ENCODE data around the gene VPS33B. TPM values are rescaled to one million over a fixed set of nuclear protein-coding genes. Genes with fewer than 3 reads are reported as not detected.

VPS33B gene
- total RNA-seq, 1 experiment from 2014 or later: 16.3 TPM

- Histone ChIP-seq H3K4ac (ENCODE audit: low read depth, low read length) (no peak overlapping the region), H2BK15ac (ENCODE audit: low read depth, low read length) (no peak overlapping the region), H4K5ac (ENCODE audit: insufficient read length, low read depth, low read length) (no peak overlapping the region), H3K9me3 (ENCODE audit: control insufficient read depth, low read depth, low read length) (no peaks in the 10 kb centered on the region), H2AFZ (ENCODE audit: low read length) (no peak overlapping the region), H3K27ac (ENCODE audit: insufficient read length, low read depth, low read length) (no peak overlapping the region), H4K91ac (ENCODE audit: insufficient read length, low read depth, low read length) (no peak overlapping the region), H3K23me2 (ENCODE audit: insufficient read length, low read depth, low read length, poor library complexity, severe bottlenecking) (no peaks in the 10 kb centered on the region), H3K14ac (ENCODE audit: insufficient read depth, low read length) (no peak overlapping the region), H3K23ac (ENCODE audit: insufficient read length, low read depth, low read length) (no peak overlapping the region), H2BK120ac (ENCODE audit: low read depth, low read length, poor library complexity, severe bottlenecking) (no peak overlapping the region), H3K4me1 (ENCODE audit: insufficient read depth, low read length) (no peaks in the 10 kb centered on the region), H3K56ac (ENCODE audit: insufficient read length, low read depth, low read length) (no peak overlapping the region), H3K27me3 (ENCODE audit: insufficient read depth, low read length) (no peaks in the 10 kb centered on the region), H4K8ac (replicated peaks; ENCODE audit: insufficient read length, low read depth, low read length) (no peak overlapping the region), H4K20me1 (ENCODE audit: control insufficient read depth, insufficient read depth, insufficient read length) (no peaks in the 10 kb centered on the region), H3K18ac (ENCODE audit: insufficient read length, low read depth, low read length) (no peak overlapping the region), H3K9ac (ENCODE audit: extremely low read depth, insufficient read length, low read length) (no peak overlapping the region), H3K79me2 (ENCODE audit: insufficient read depth, low read length) (no peaks in the 10 kb centered on the region), H3T11ph (ENCODE audit: low read length) (no peak overlapping the region), H3K4me2 (ENCODE audit: insufficient read depth, insufficient read length, low read length) (no peak overlapping the region), H3K79me1 (ENCODE audit: insufficient read depth, low read depth, low read length, poor library complexity, severe bottlenecking) (no peaks in the 10 kb centered on the region), H2BK12ac (ENCODE audit: insufficient read length, low read depth, low read length) (no peak overlapping the region), H2BK20ac (ENCODE audit: low read depth, low read length, poor library complexity, severe bottlenecking) (no peak overlapping the region), H2BK5ac (ENCODE audit: insufficient read length, low read length) (no peak overlapping the region), H2AK5ac (ENCODE audit: insufficient read length, low read length) (no peak overlapping the region)
- no CpG with 5 or more reads among the region's 8 CpGs for WGBS (ENCODE audit: extremely low coverage, insufficient read length, low lambda C conversion rate)
- H3K27ac Mint-ChIP-seq: no peak overlapping the region; a peak in 2 of 7 replicates
- H3K36me3 Mint-ChIP-seq (ENCODE audit: insufficient read depth in 1 of 3, low read depth in 3 of 3): no peaks in the 10 kb centered on the region
- H3K4me3 Mint-ChIP-seq: no peak overlapping the region
- H3K9me3 Mint-ChIP-seq: no peaks in the 10 kb centered on the region
- no peak for DNase-seq
- H3K4me1 Mint-ChIP-seq: peaks cover 5 to 6% of the 10 kb centered on the region in 2 experiments; a peak in 3 of 4 replicates
- TF ChIP-seq, protein P1, sequence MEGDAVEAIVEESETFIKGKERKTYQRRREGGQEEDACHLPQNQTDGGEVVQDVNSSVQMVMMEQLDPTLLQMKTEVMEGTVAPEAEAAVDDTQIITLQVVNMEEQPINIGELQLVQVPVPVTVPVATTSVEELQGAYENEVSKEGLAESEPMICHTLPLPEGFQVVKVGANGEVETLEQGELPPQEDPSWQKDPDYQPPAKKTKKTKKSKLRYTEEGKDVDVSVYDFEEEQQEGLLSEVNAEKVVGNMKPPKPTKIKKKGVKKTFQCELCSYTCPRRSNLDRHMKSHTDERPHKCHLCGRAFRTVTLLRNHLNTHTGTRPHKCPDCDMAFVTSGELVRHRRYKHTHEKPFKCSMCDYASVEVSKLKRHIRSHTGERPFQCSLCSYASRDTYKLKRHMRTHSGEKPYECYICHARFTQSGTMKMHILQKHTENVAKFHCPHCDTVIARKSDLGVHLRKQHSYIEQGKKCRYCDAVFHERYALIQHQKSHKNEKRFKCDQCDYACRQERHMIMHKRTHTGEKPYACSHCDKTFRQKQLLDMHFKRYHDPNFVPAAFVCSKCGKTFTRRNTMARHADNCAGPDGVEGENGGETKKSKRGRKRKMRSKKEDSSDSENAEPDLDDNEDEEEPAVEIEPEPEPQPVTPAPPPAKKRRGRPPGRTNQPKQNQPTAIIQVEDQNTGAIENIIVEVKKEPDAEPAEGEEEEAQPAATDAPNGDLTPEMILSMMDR (conservative IDR thresholded peaks at IDR 0.05): no peak
- peaks cover 2% of the 10 kb centered on the region for H3K27me3 Mint-ChIP-seq (ENCODE audit: low read depth)
These were observed 18.5 kb upstream of the VPS33B start for GRCh38 chr15:91040856-91041255.

All from H9 (cell line).